Upper lobe of left lung (tissue), 4 donors: ENCODE data around the gene EPS15.

ENCODE experiments used
- CTCF ChIP-seq, 6 experiments: fragments of 450-650 bp in 4 of 6; fragments of 200-600 bp in 2 of 6; sonication (generic) in 2 of 6; IDR thresholded peaks; one replicate each; pipeline ENCODE4 v1.5.1; 2016 to 2019; ENCODE audit warnings: antibody characterized with exemption in 6 of 6
- POLR2A ChIP-seq, 4 donors: fragments of 450-650 bp; IDR thresholded peaks; one replicate each; pipeline ENCODE4 v1.5.1; 2016 to 2017; ENCODE audit warnings: antibody characterized with exemption in 4 of 4, mild to moderate bottlenecking in 2 of 4

DNA sequence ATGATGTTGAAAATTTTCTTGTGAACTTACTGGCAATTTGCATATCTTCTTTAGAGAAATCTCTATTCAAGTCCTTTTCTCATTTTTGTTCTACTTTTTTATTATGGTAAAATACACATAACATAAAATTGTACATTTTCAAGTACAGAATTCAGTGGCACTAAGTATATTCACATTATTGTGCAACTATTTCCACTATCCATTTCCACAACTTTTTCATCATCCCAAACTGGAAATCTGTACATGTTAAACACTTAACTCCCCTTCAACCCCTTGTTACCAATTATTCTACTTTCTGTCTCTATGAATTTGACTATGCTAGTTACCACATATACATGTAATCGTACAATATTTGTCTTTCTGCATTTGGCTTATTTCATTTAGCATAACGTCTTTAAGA, 19.4 kb downstream of the EPS15 start:
- TF ChIP-seq CTCF (IDR thresholded peaks at IDR 0.05) (no peak), POLR2A (IDR thresholded peaks at IDR 0.05) (no peak)
